Endometrium (tissue), 2 donors: Measurements from ENCODE around the gene GNB1L.

ENCODE experiments used
- FAIRE-seq: peaks from 2 replicates; lab custom pipeline; 2012; peaks lifted over from hg19 to GRCh38; lab: Jason Lieb, UNC
- donor health status: control.
- donor health status: control.

The GNB1L gene

GRCh38 chr22:19854778-19855503 lies at the start of gene GNB1L, which contains the start of gene RTL10:
GNB1L (minus strand) TSS chr22:19854874; CDS start chr22:19821355, 33,519 bp downstream.
RTL10 (minus strand) TSS chr22:19854874; CDS start chr22:19852261, 2,613 bp downstream.
- FAIRE-seq, result no peak

GRCh38 chr22:19904174-19904856 lies 49.6 kb upstream of the GNB1L start:
- no peak for FAIRE-seq

GRCh38 chr22:19903513-19903912 lies 48.8 kb upstream of the GNB1L start:
- FAIRE-seq, result no peak

- no peak for FAIRE-seq
Observed at GRCh38 chr22:19903031-19903430, 48.4 kb upstream of the GNB1L start.

GRCh38 chr22:19902245-19902715 lies 47.6 kb upstream of the GNB1L start:
- FAIRE-seq, result no peak

GRCh38 chr22:19901577-19902244 lies 47.0 kb upstream of the GNB1L start:
- no peak for FAIRE-seq

GRCh38 chr22:19900707-19901436 lies 46.2 kb upstream of the GNB1L start:
- FAIRE-seq, result no peak

- no peak for FAIRE-seq
Observed at GRCh38 chr22:19898831-19899567, 44.3 kb upstream of the GNB1L start.

- no peak for FAIRE-seq
Observed at GRCh38 chr22:19898145-19898544, 43.5 kb upstream of the GNB1L start.

GRCh38 chr22:19897726-19898125 lies 43.1 kb upstream of the GNB1L start:
- FAIRE-seq, result no peak

GRCh38 chr22:19896665-19897355 lies 42.1 kb upstream of the GNB1L start:
- FAIRE-seq, result no peak

- no peak for FAIRE-seq
Observed at GRCh38 chr22:19895160-19895849, 40.6 kb upstream of the GNB1L start.

GRCh38 chr22:19893363-19893762 lies 38.7 kb upstream of the GNB1L start:
- FAIRE-seq, result no peak

GRCh38 chr22:19892925-19893324 lies 38.3 kb upstream of the GNB1L start:
- no peak for FAIRE-seq

GRCh38 chr22:19892257-19892879 lies 37.7 kb upstream of the GNB1L start:
- no peak for FAIRE-seq

- no peak for FAIRE-seq
Observed at GRCh38 chr22:19891317-19892256, 36.9 kb upstream of the GNB1L start.

- FAIRE-seq, result no peak
Observed at GRCh38 chr22:19890502-19891316, 36.0 kb upstream of the GNB1L start.

- no peak for FAIRE-seq
Observed at GRCh38 chr22:19889951-19890350, 35.3 kb upstream of the GNB1L start.
